NCI-H2196 treated with DMSO at 0.1 percent for 48 hours (cell line): ENCODE measurements around the gene CARD10.

Source experiments
- DNase-seq: peaks from one replicate; lab custom pipeline; 2025; ENCODE audit not compliant: unreplicated experiment; lab: John Stamatoyannopoulos, UW

Gene CARD10

GRCh38 chr22:37519268-37520195, at the start of gene CARD10:
Gene CARD10, minus strand, starts transcription at chr22:37519415. Its CDS starts 215 bp downstream, at chr22:37519200.
- no peak for DNase-seq

GRCh38 chr22:37568448-37569008, 49.3 kb upstream of the CARD10 start:
- DNase-seq: no peak

- DNase-seq: no peak
Observed at GRCh38 chr22:37568012-37568411, 48.8 kb upstream of the CARD10 start.

- DNase-seq: no peak
Observed at GRCh38 chr22:37566903-37567798, 47.9 kb upstream of the CARD10 start.

- no peak for DNase-seq
Observed at GRCh38 chr22:37566329-37566837, 47.2 kb upstream of the CARD10 start.

GRCh38 chr22:37565830-37566229, 46.6 kb upstream of the CARD10 start:
- DNase-seq: no peak

GRCh38 chr22:37564111-37564711, 45.0 kb upstream of the CARD10 start:
- no peak for DNase-seq

GRCh38 chr22:37563153-37564081, 44.2 kb upstream of the CARD10 start:
- no peak for DNase-seq

GRCh38 chr22:37562049-37562875, 43.0 kb upstream of the CARD10 start:
- no peak for DNase-seq

- no peak for DNase-seq
Observed at GRCh38 chr22:37561212-37562048, 42.2 kb upstream of the CARD10 start.

GRCh38 chr22:37560608-37561211, 41.5 kb upstream of the CARD10 start:
- DNase-seq: no peak

GRCh38 chr22:37559901-37560607, 40.8 kb upstream of the CARD10 start, which contains the start of gene CDC42EP1:
Gene CDC42EP1, plus strand, starts transcription at chr22:37560480. Its CDS starts 5,870 bp downstream, at chr22:37566350.
- DNase-seq: no peak

- DNase-seq: no peak
Observed at GRCh38 chr22:37559521-37559900, 40.3 kb upstream of the CARD10 start.

- DNase-seq: no peak
Observed at GRCh38 chr22:37558815-37559214, 39.6 kb upstream of the CARD10 start.

- DNase-seq: no peak
Observed at GRCh38 chr22:37557321-37558001, 38.2 kb upstream of the CARD10 start.

- DNase-seq: no peak
Observed at GRCh38 chr22:37556710-37557109, 37.5 kb upstream of the CARD10 start.
